ENCODE data around the gene MAML2. TPM values are rescaled to one million over a fixed set of nuclear protein-coding genes. Genes with fewer than 3 reads are reported as not detected.

The MAML2 gene
- total and polyA plus RNA-seq, 2 of the 13 experiments (the other 11 are each of a cell fraction or from before 2014, with no cell fraction given): 2.3 to 25.9 TPM

GRCh38 chr11:96338910-96339705 lies 3.9 kb downstream of the MAML2 start (continued):
- TF ChIP-seq SNAPC4 (CRISPR knock-in tag; IDR thresholded peaks at IDR 0.05): no peak
- TF ChIP-seq ZNF672 (CRISPR knock-in tag; IDR thresholded peaks at IDR 0.05): no peak
- no peak for TF ChIP-seq U2AF1 (optimal IDR thresholded peaks at IDR 0.05; ENCODE audit: low read depth, low read length)
- TF ChIP-seq ZNF432 (CRISPR knock-in tag; IDR thresholded peaks at IDR 0.05; ENCODE audit: borderline replicate concordance): no peak
- 0 out of 2 replicates have a peak, but pooled peaks have one; percentile 25 for TF ChIP-seq KAT7 (CRISPR knock-in tag; IDR thresholded peaks at IDR 0.05; ENCODE audit: borderline replicate concordance)
- no peak for TF ChIP-seq STAT5B (CRISPR knock-in tag; IDR thresholded peaks at IDR 0.05)
- TF ChIP-seq ZNF713 (CRISPR knock-in tag; IDR thresholded peaks at IDR 0.05): no peak
- TF ChIP-seq SOX13 (IDR thresholded peaks at IDR 0.05): no peak
- TF ChIP-seq SOX13 (CRISPR knock-in tag; conservative IDR thresholded peaks at IDR 0.05 in 1 of 2, IDR thresholded peaks at IDR 0.05 in 1 of 2): peak in 1 of 2 experiments; percentile 35; a peak in 1 of 4 replicates
- TF ChIP-seq ZFAT (CRISPR knock-in tag; conservative IDR thresholded peaks at IDR 0.05): no peak
- TF ChIP-seq THYN1 (CRISPR knock-in tag; IDR thresholded peaks at IDR 0.05; ENCODE audit: borderline replicate concordance, low read depth): no peak
- TF ChIP-seq ZNF367 (CRISPR knock-in tag; IDR thresholded peaks at IDR 0.05; ENCODE audit: borderline replicate concordance): no peak
- no peak for TF ChIP-seq ZNF746 (CRISPR knock-in tag; IDR thresholded peaks at IDR 0.05)
- TF ChIP-seq SMAD1 (CRISPR knock-in tag; IDR thresholded peaks at IDR 0.05; ENCODE audit: borderline replicate concordance, low read depth): no peak
- no peak for TF ChIP-seq ZNF800 (CRISPR knock-in tag; IDR thresholded peaks at IDR 0.05)
- no peak for TF ChIP-seq FOXJ3 (CRISPR knock-in tag; IDR thresholded peaks at IDR 0.05; ENCODE audit: borderline replicate concordance)
- TF ChIP-seq ZNF335 (CRISPR knock-in tag; IDR thresholded peaks at IDR 0.05): no peak
- TF ChIP-seq HMGA1 (CRISPR knock-in tag; conservative IDR thresholded peaks at IDR 0.05): no peak
- no peak for TF ChIP-seq NR2C2 (CRISPR knock-in tag; IDR thresholded peaks at IDR 0.05; ENCODE audit: borderline replicate concordance)
- no peak for TF ChIP-seq ZNF556 (CRISPR knock-in tag; IDR thresholded peaks at IDR 0.05; ENCODE audit: borderline replicate concordance)
- no peak for TF ChIP-seq ZNF205 (CRISPR knock-in tag; IDR thresholded peaks at IDR 0.05)
- no peak for TF ChIP-seq XBP1 (CRISPR knock-in tag; IDR thresholded peaks at IDR 0.05)
- TF ChIP-seq ZNF879 (CRISPR knock-in tag; IDR thresholded peaks at IDR 0.05): no peak
- TF ChIP-seq TARDBP (CRISPR knock-in tag; IDR thresholded peaks at IDR 0.05): no peak
- no peak for TF ChIP-seq JDP2 (CRISPR knock-in tag; IDR thresholded peaks at IDR 0.05; ENCODE audit: borderline replicate concordance)
